Measurements from ENCODE around the gene PKN1. TPM values are rescaled to one million over a fixed set of nuclear protein-coding genes. Genes with fewer than 3 reads are reported as not detected.

Gene PKN1
- total and polyA plus RNA-seq, 2 of the 4 experiments (the other 2 are of a cell fraction): 39.1 to 41.4 TPM

DNA sequence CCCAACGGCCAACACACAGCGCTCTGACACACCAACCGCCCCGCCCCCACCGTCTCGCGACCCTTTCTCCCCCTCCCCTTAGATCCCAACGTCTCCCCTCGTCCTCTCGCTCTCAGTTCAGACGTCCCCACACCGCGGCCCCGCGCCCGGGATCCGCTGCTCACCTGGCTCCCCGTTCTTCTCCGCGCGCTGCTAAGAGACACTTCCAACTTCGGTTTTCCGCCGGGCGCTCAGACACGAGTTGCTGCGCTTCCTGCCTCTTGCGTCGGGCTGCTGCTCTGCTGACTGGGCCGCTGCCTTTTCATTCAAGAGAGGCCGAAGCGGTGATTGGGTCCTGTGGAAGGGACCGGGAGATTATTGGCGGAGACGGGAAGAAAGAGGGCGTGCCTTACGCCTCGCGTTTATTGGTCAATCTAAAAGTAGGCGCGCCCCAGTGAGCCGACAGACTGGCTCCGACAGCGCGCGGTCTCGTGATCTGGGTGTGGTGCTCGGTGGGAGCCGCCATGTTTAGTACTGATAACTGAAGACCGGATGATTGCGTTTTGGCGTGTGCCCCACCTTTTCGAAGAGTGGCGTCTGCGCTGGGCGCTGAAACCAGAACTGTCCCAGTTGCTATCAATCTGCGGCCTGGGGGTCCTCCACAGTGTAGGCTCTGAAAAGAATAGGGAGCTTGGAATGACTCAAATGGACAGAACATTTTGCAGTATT is 13.8 kb upstream of the PKN1 start, which contains the start of gene DDX39A:
DDX39A (minus strand) TSS at position 236 of the 708 bp plus-strand sequence. CDS start 6,121 bp downstream, outside the sequence.
- Histone ChIP-seq H4K5ac (ENCODE audit: low read depth, low read length) (peak within 1 kb of the TSS; percentile 100), H3K4ac (ENCODE audit: low read depth, low read length) (peak within 1 kb of the TSS; percentile 96), H3K27ac (ENCODE audit: insufficient read depth, low read length) (peak within 1 kb of the TSS; percentile 91), H2AK9ac (replicated peaks; ENCODE audit: low read depth, low read length, poor library complexity) (peak within 1 kb of the TSS; percentile 91), H3K36me3 (ENCODE audit: control insufficient read depth, insufficient read depth, low read length) (no peaks in the 10 kb centered on the region; the same call in 1 of the 2 replicates), H3K27me3 (ENCODE audit: control insufficient read depth, insufficient read depth, low read length) (no peaks in the 10 kb centered on the region), H4K8ac (ENCODE audit: low read depth in 2 of 2, low read length in 2 of 2) (peak within 1 kb of the TSS; percentile 90 to 100), H3K9ac (ENCODE audit: low read depth, low read length) (peak within 1 kb of the TSS; percentile 79), H2BK15ac (ENCODE audit: low read depth, low read length) (peak within 1 kb of the TSS; percentile 9; the same call in 1 of the 3 replicates), H3K4me3 (ENCODE audit: insufficient read depth, low read depth, low read length) (peak within 1 kb of the TSS; percentile 77), H3K4me1 (ENCODE audit: control insufficient read depth, insufficient read depth, low read length) (peaks cover 5% of the 10 kb centered on the region; the same call in 1 of the 2 replicates), H2BK5ac (ENCODE audit: low read depth, low read length, poor library complexity, severe bottlenecking) (peak within 1 kb of the TSS; percentile 85), H4K91ac (ENCODE audit: insufficient read depth, low read depth, low read length) (peak within 1 kb of the TSS; percentile 98), H3K4me2 (ENCODE audit: low read depth, low read length) (peak within 1 kb of the TSS; percentile 96), H2AK5ac (ENCODE audit: low read depth, low read length) (peak within 1 kb of the TSS; percentile 84), H3K9me1 (ENCODE audit: insufficient read depth, low read length) (peaks cover 9% of the 10 kb centered on the region; the same call in 1 of the 2 replicates), H3K9me3 (ENCODE audit: control insufficient read depth, insufficient read depth, low read length) (no peaks in the 10 kb centered on the region), H4K20me1 (ENCODE audit: insufficient read depth, low read length) (peaks cover 35% of the 10 kb centered on the region), H3K56ac (ENCODE audit: extremely low read depth, insufficient read depth, low read length) (peak within 1 kb of the TSS; percentile 86), H2BK20ac (ENCODE audit: low read depth, low read length) (no peak within 1 kb of the TSS), H2BK120ac (ENCODE audit: low read depth, low read length) (peak within 1 kb of the TSS; percentile 77), H3K79me1 (ENCODE audit: low read depth in 1 of 2, low read length in 2 of 2) (peaks cover 0 to 20% of the 10 kb centered on the region in 2 experiments; a peak in 2 of 4 replicates), H3K14ac (replicated peaks; ENCODE audit: low read depth, low read length) (peak within 1 kb of the TSS; percentile 98), H2AFZ (replicated peaks; ENCODE audit: low read length, poor library complexity) (peak within 1 kb of the TSS; percentile 95), H3K23ac (ENCODE audit: low read depth, low read length) (peak within 1 kb of the TSS; percentile 78), H3K18ac (ENCODE audit: low read depth, low read length) (peak within 1 kb of the TSS; percentile 82)
- DNase-seq: peak; percentile 99
- in situ Hi-C loops (cut with MboI; ENCODE audit: low sequenced_read_pairs): no loop called here
- 1% methylated on average over 29 of the region's 57 CpGs; no CpG with 5 or more reads in 1 of the 2 experiments for WGBS, 2 experiments (ENCODE audit: extremely low coverage in 2 of 2, insufficient read length in 1 of 2)
- dilution Hi-C loops (cut with HindIII; ENCODE audit: low sequenced_read_pairs, unreplicated experiment): no loop called here
- ChIA-PET POLR2A (ENCODE audit: unreplicated experiment) (no interaction called here), CTCF (interaction anchor here (0.6 to 1.3 kb wide), 3 partner anchors 10 to 283 kb away, joined by 3 to 4 read pairs (median 3); partner anchors contain the start of gene ASF1B)
- intact Hi-C loops (cut with micrococcal nuclease): no loop called here
- peak; percentile 99 for ATAC-seq (ENCODE audit: low read depth)
- BruUV-seq (replicated peaks): no TSS peak
- TF ChIP-seq MAFK (IDR thresholded peaks at IDR 0.05; ENCODE audit: low read depth, low read length) (no peak), NFE2L2 (IDR thresholded peaks at IDR 0.05; ENCODE audit: low read depth, low read length) (no peak), SMC3 (IDR thresholded peaks at IDR 0.05; ENCODE audit: low read depth, low read length) (no peak), CHD1 (IDR thresholded peaks at IDR 0.05; ENCODE audit: low read depth, low read length) (no peak), RAD21 (IDR thresholded peaks at IDR 0.05; ENCODE audit: low read length) (no peak), RCOR1 (IDR thresholded peaks at IDR 0.05; ENCODE audit: insufficient replicate concordance, low read length) (no peak), RFX5 (IDR thresholded peaks at IDR 0.05; ENCODE audit: low read depth, low read length) (no peak), POLR2A (IDR thresholded peaks at IDR 0.05; ENCODE audit: low read depth, low read length) (peak; percentile 94), USF2 (IDR thresholded peaks at IDR 0.05; ENCODE audit: low read depth, low read length) (peak; percentile 80), FOS (IDR thresholded peaks at IDR 0.05; ENCODE audit: low read depth, low read length) (peak; percentile 87; the same call in 1 of the 2 replicates), MXI1 (IDR thresholded peaks at IDR 0.05; ENCODE audit: borderline replicate concordance, low read depth, low read length) (peak; percentile 87), BHLHE40 (IDR thresholded peaks at IDR 0.05; ENCODE audit: low read depth, low read length) (peak; percentile 97)
- TF ChIP-seq, protein P1, sequence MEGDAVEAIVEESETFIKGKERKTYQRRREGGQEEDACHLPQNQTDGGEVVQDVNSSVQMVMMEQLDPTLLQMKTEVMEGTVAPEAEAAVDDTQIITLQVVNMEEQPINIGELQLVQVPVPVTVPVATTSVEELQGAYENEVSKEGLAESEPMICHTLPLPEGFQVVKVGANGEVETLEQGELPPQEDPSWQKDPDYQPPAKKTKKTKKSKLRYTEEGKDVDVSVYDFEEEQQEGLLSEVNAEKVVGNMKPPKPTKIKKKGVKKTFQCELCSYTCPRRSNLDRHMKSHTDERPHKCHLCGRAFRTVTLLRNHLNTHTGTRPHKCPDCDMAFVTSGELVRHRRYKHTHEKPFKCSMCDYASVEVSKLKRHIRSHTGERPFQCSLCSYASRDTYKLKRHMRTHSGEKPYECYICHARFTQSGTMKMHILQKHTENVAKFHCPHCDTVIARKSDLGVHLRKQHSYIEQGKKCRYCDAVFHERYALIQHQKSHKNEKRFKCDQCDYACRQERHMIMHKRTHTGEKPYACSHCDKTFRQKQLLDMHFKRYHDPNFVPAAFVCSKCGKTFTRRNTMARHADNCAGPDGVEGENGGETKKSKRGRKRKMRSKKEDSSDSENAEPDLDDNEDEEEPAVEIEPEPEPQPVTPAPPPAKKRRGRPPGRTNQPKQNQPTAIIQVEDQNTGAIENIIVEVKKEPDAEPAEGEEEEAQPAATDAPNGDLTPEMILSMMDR (conservative IDR thresholded peaks at IDR 0.05; ENCODE audit: low read depth, low read length): no peak
- TF ChIP-seq, protein P2, sequence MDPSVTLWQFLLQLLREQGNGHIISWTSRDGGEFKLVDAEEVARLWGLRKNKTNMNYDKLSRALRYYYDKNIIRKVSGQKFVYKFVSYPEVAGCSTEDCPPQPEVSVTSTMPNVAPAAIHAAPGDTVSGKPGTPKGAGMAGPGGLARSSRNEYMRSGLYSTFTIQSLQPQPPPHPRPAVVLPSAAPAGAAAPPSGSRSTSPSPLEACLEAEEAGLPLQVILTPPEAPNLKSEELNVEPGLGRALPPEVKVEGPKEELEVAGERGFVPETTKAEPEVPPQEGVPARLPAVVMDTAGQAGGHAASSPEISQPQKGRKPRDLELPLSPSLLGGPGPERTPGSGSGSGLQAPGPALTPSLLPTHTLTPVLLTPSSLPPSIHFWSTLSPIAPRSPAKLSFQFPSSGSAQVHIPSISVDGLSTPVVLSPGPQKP (IDR thresholded peaks at IDR 0.05; ENCODE audit: borderline replicate concordance, low read depth, low read length): no peak

All from IMR-90 (cell line).